Colonic mucosa (tissue), 4 donors: Measurements from ENCODE around the gene LAMC1. TPM values are rescaled to one million over a fixed set of nuclear protein-coding genes. Genes with fewer than 3 reads are reported as not detected.
A peak's percentile ranks its signal among the peaks of the same experiment; 100 is the strongest.

Experiments used
- DNase-seq: peaks from one replicate; pipeline ENCODE4 v3.0.0-alpha.2; 2020
- H3K27ac ChIP-seq: fragments of 200-600 bp; one replicate; pipeline ENCODE4 v1.8.0; 2021
- H3K27me3 ChIP-seq: fragments of 200-600 bp; one replicate; pipeline ENCODE4 v1.8.0; 2021
- H3K36me3 ChIP-seq: fragments of 200-600 bp; one replicate; pipeline ENCODE4 v1.8.0; 2021
- H3K4me1 ChIP-seq: fragments of 200-600 bp; one replicate; pipeline ENCODE4 v1.8.0; 2021; ENCODE audit warnings: mild to moderate bottlenecking
- H3K4me3 ChIP-seq: fragments of 200-600 bp; one replicate; pipeline ENCODE4 v1.8.0; 2021
- H3K9ac ChIP-seq, 2 donors: one replicate each; pipeline ENCODE4 v1.7.0; 2013; ENCODE audit warnings: control low read depth in 2 of 2, low read depth in 2 of 2, low read length in 2 of 2
- H3K9me3 ChIP-seq: fragments of 200-600 bp; one replicate; pipeline ENCODE4 v1.8.0; 2021
- intact Hi-C: fragments of 100-400 bp; cut with DNase I; formaldehyde crosslinking; loops from one replicate; pipeline ENCODE4 v1.14.1; 2022
- total RNA-seq, 2 donors: library from RNA; stranded (reverse); fragmentation: NEBNext Ultra II Directional in 1 of 2; extraction: Animal tissue kit (Norgen Biotek cat#: 25700) in 1 of 2; gene quantifications; one replicate each; pipeline ENCODE4 v1.2.1, GENCODE V29; 2021
- TF ChIP-seq, protein P1 (sequence below): fragments of 200-600 bp; IDR thresholded peaks from one replicate; pipeline ENCODE4 v1.8.0; 2022; ENCODE audit warnings: antibody characterized with exemption, mild to moderate bottlenecking
- donor health status: healthy.
- donor health status: DM: no; HTN: no; CAD: no.
- donor health status: DM: no; HTN: no; CAD: no.

Gene LAMC1
- total RNA-seq, 2 donors from 2014 or later, result 28.0 to 54.6 TPM

DNA sequence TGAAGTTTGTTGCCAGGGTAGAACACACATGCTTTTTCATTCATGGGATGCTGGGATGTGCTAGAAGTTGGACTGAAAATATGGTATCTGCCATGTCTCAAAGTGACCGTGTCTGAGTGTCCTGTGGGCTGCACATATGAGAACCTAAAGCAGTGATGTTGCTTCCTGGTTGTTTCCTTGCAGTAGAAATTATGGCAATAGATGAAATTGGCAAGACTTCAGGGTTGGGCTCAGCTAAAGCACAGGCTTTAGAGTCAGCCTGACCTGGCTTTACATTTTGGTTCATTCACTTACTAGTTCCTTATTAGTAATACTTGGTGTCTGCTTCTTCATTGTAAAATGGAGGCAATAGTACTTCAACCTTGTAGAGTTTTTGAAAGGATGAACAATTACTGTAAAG, 165.0 kb downstream of the LAMC1 start:
- no peak overlapping the region for H3K27ac ChIP-seq

DNA sequence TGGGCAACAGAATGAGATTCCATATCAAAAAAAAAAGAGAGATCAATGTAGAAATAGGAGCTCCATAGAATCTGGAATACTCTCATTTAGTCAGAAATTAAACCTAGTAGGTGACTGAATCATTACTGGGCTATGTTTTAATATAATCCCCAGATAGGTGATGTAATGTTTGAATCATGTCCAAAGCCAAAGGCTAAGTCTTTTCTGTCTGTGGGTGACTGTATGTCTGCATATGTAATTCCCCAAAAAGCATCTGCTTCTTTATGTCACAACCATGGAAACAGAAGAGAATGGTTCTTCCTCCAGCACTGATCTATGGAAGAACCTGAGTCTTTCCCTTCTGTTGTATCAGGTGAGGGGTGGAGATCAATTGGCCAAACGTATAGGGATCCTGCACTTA, 168.6 kb downstream of the LAMC1 start:
- H3K9me3 ChIP-seq, result no peaks in the 10 kb centered on the region
- H3K4me3 ChIP-seq, result no peak overlapping the region
- no peaks in the 10 kb centered on the region for H3K27me3 ChIP-seq
- TF ChIP-seq, protein P1, sequence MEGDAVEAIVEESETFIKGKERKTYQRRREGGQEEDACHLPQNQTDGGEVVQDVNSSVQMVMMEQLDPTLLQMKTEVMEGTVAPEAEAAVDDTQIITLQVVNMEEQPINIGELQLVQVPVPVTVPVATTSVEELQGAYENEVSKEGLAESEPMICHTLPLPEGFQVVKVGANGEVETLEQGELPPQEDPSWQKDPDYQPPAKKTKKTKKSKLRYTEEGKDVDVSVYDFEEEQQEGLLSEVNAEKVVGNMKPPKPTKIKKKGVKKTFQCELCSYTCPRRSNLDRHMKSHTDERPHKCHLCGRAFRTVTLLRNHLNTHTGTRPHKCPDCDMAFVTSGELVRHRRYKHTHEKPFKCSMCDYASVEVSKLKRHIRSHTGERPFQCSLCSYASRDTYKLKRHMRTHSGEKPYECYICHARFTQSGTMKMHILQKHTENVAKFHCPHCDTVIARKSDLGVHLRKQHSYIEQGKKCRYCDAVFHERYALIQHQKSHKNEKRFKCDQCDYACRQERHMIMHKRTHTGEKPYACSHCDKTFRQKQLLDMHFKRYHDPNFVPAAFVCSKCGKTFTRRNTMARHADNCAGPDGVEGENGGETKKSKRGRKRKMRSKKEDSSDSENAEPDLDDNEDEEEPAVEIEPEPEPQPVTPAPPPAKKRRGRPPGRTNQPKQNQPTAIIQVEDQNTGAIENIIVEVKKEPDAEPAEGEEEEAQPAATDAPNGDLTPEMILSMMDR, result no peak
- no peaks in the 10 kb centered on the region for H3K36me3 ChIP-seq
- no peak overlapping the region for H3K9ac ChIP-seq
- intact Hi-C loops, result no loop called here
- H3K4me1 ChIP-seq, result peaks cover 3% of the 10 kb centered on the region
- DNase-seq, result no peak
- H3K27ac ChIP-seq, result no peak overlapping the region

More for the DNA sequence above, 165.0 kb downstream of the LAMC1 start:
- Histone ChIP-seq H3K9ac (no peak overlapping the region), H3K4me3 (no peak overlapping the region), H3K4me1 (no peaks in the 10 kb centered on the region), H3K27me3 (no peaks in the 10 kb centered on the region), H3K36me3 (no peaks in the 10 kb centered on the region), H3K9me3 (no peaks in the 10 kb centered on the region)
- intact Hi-C loops, result no loop called here
- TF ChIP-seq, protein P1, result no peak
- DNase-seq, result no peak

DNA sequence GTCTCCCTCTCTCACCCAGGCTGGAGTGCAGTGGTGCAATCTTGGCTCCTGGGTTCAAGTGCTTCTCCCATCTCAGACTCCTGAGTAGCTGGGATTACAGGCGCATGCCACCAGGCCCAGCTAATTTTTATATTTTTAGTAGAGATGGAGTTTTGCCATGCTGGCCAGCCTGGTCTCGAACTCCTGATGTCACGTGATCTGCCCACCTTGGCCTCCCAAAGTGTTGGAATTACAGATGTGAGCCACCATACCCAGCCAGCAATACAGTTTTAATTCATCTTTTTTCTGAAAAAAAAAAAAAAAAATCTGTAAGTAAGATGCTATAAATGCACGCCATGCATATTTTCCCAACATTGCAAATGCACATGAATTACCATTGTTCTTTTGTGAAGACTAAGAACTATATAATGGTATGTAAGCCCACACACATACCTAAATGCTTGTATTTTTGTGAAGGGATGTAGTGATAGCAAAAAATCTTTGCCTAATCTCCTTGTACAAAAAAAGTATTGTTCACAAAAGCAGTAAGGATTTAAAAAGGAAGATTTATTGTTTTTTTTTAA, 170.8 kb downstream of the LAMC1 start:
- intact Hi-C loops, result no loop called here
- H3K9me3 ChIP-seq, result no peaks in the 10 kb centered on the region

DNA sequence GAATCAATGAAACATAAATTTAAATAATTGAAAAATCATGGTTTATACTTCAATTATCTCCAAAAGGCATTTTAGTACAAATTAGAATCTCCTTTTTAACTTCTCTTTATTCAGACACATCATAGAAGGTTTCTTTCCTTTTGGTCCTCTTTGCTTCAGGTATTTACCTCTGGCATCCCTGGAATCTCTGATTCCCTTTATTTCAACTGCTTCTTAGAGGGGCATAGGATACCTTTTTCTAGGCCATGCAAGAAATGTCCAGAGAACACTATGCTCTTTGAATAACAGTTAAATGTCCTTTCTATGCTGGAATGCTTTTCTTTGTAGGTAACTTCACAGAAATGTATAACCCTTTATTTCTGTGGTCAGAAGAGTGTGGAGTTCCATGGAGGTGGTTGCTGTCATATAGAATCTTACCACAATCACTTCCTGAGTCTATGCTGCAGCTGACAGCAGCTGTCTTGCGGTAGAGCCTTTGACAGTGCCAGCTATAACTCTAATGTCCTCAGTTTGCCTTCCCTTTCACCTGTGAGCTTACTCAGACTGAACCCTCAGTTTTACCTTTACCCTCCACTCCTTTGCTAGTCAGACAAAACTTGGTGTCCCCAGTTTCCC, 171.4 kb downstream of the LAMC1 start:
- Histone ChIP-seq H3K9me3 (no peaks in the 10 kb centered on the region), H3K27me3 (no peaks in the 10 kb centered on the region), H3K9ac (no peak overlapping the region), H3K4me1 (peaks cover 3% of the 10 kb centered on the region), H3K36me3 (no peaks in the 10 kb centered on the region), H3K27ac (peak overlapping the region; percentile 34), H3K4me3 (no peak overlapping the region)
- intact Hi-C loops, result no loop called here
- TF ChIP-seq, protein P1, result no peak
- no peak for DNase-seq

More for the DNA sequence above, 170.8 kb downstream of the LAMC1 start:
- no peak overlapping the region for H3K27ac ChIP-seq
- H3K4me3 ChIP-seq, result no peak overlapping the region
- peaks cover 3% of the 10 kb centered on the region for H3K4me1 ChIP-seq
- H3K27me3 ChIP-seq, result no peaks in the 10 kb centered on the region
- no peak overlapping the region for H3K9ac ChIP-seq
- DNase-seq, result no peak
- TF ChIP-seq, protein P1, result no peak
- no peaks in the 10 kb centered on the region for H3K36me3 ChIP-seq

DNA sequence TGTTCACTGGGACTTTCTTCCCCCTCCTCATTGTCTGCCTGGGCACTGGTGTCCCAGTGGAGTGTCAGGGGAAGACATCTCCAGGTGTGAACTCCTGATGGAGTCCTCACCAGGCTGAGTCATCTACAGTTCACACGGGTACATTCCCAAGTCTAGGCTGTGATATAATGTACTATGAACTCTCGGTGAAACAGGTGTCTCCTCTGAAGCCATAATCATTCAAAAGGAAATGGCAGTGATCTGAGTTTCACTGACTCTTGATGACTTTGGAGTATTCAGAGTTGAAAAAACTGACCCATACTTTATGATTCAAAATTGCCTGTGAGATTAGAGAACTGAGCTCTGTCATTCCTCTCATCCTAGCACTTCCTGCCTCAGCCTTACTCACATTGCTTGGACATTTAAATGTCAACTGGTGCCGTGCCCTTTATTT, 171.9 kb downstream of the LAMC1 start:
- Histone ChIP-seq H3K9ac (no peak overlapping the region), H3K9me3 (no peaks in the 10 kb centered on the region), H3K4me3 (no peak overlapping the region), H3K4me1 (peaks cover 3% of the 10 kb centered on the region), H3K27ac (peak overlapping the region; percentile 34), H3K27me3 (no peaks in the 10 kb centered on the region), H3K36me3 (no peaks in the 10 kb centered on the region)
- peak; percentile 33 for DNase-seq
- TF ChIP-seq, protein P1, result no peak
- intact Hi-C loops, result no loop called here

Other genes starting within 250 kb of the LAMC1 start
- 1 to 10 TPM; 6.4 to 8.5 TPM for gene NPL, start 233.6 kb upstream of the LAMC1 start, total RNA-seq
- 100 to 1,000 TPM in 1 of 2 donors, 10 to 100 TPM in 1; 99.2 to 164 TPM for gene DHX9, start 184.1 kb upstream of the LAMC1 start, total RNA-seq
- not detected for gene SHCBP1L, start 70.3 kb upstream of the LAMC1 start, total RNA-seq
- 10 to 100 TPM; 25.3 to 27.7 TPM for gene LAMC2, start 162.8 kb downstream of the LAMC1 start, total RNA-seq